Stimulated activated CD8-positive, alpha-beta memory T cell treated with anti-CD3 and anti-CD28 coated beads, Interleukin-4, amount 100 ng/mL, for 4 hours (primary cell): Measurements from ENCODE around the gene TMEM171.

Source experiments
- DNase-seq, 2 donors: peaks; one replicate each; pipeline ENCODE4 v3.0.0-alpha.2; 2020; ENCODE audit warnings: low read depth in 2 of 2, low spot score in 1 of 2

The TMEM171 gene

GRCh38 chr5:73151766-73152410 is 31.5 kb downstream of the TMEM171 start:
- no peak for DNase-seq

GRCh38 chr5:73152411-73153388 is 32.3 kb downstream of the TMEM171 start:
- no peak for DNase-seq

- DNase-seq: no peak
These were observed 33.1 kb downstream of the TMEM171 start for GRCh38 chr5:73153513-73153912.

GRCh38 chr5:73154208-73155006 is 34.0 kb downstream of the TMEM171 start:
- DNase-seq: no peak

GRCh38 chr5:73155271-73156222 is 35.2 kb downstream of the TMEM171 start:
- DNase-seq: no peak

- DNase-seq: no peak
These were observed 37.3 kb downstream of the TMEM171 start for GRCh38 chr5:73157414-73158303.

- no peak for DNase-seq
These were observed 37.9 kb downstream of the TMEM171 start for GRCh38 chr5:73158313-73158712.

GRCh38 chr5:73160239-73160671 is 39.9 kb downstream of the TMEM171 start:
- peak in 1 of 2 donors; percentile 21 for DNase-seq

GRCh38 chr5:73170522-73170921 is 50.1 kb downstream of the TMEM171 start:
- DNase-seq: no peak

- no peak for DNase-seq
These were observed 51.1 kb downstream of the TMEM171 start for GRCh38 chr5:73171495-73171894.

- DNase-seq: no peak
These were observed 52.6 kb downstream of the TMEM171 start, which contains the start of gene TMEM174 for GRCh38 chr5:73172951-73173350. TMEM174 (plus strand) TSS chr5:73173193; CDS start chr5:73173244, 51 bp downstream.

GRCh38 chr5:73174100-73174815 is 53.9 kb downstream of the TMEM171 start:
- DNase-seq: no peak

GRCh38 chr5:73176250-73176649 is 55.9 kb downstream of the TMEM171 start:
- no peak for DNase-seq

GRCh38 chr5:73178265-73178664 is 57.9 kb downstream of the TMEM171 start:
- no peak for DNase-seq

- DNase-seq: no peak
These were observed 59.4 kb downstream of the TMEM171 start for GRCh38 chr5:73179730-73180129.

GRCh38 chr5:73180566-73180965 is 60.2 kb downstream of the TMEM171 start:
- no peak for DNase-seq
